ENCODE measurements around the gene PRDM16. TPM values are rescaled to one million over a fixed set of nuclear protein-coding genes. Genes with fewer than 3 reads are reported as not detected.

Gene PRDM16
- total RNA-seq, 1 experiment from 2014 or later: 1.6 TPM

- TF ChIP-seq PREB (CRISPR knock-in tag; IDR thresholded peaks at IDR 0.05; ENCODE audit: borderline replicate concordance) (no peak), ATF2 (CRISPR knock-in tag; IDR thresholded peaks at IDR 0.05; ENCODE audit: borderline replicate concordance, low read depth) (no peak), ZNF263 (CRISPR knock-in tag; IDR thresholded peaks at IDR 0.05; ENCODE audit: low read depth) (no peak), NR2C2 (CRISPR knock-in tag; IDR thresholded peaks at IDR 0.05) (no peak), ZNF317 (CRISPR knock-in tag; IDR thresholded peaks at IDR 0.05; ENCODE audit: borderline replicate concordance, low read depth) (no peak), CREB1 (CRISPR knock-in tag; IDR thresholded peaks at IDR 0.05) (no peak), HMGXB4 (CRISPR knock-in tag; IDR thresholded peaks at IDR 0.05) (no peak), GABPB1 (CRISPR knock-in tag; IDR thresholded peaks at IDR 0.05) (no peak)
Measured at GRCh38 chr1:3115275-3116149, 46.5 kb downstream of the PRDM16 start (continued).

GRCh38 chr1:3116150-3116510, 47.1 kb downstream of the PRDM16 start:
- DNase-seq (ENCODE audit: low spot score) (no peak), ATAC-seq (no peak)
- no peak for TF ChIP-seq ZMAT4 (CRISPR knock-in tag; IDR thresholded peaks at IDR 0.05)
- TF ChIP-seq ATF3 (CRISPR knock-in tag; conservative IDR thresholded peaks at IDR 0.05): no peak
- no peak for TF ChIP-seq ATF1 (CRISPR knock-in tag; IDR thresholded peaks at IDR 0.05)
- TF ChIP-seq FOXP1 (CRISPR knock-in tag; IDR thresholded peaks at IDR 0.05; ENCODE audit: borderline replicate concordance): no peak
- TF ChIP-seq ZNF423 (CRISPR knock-in tag; IDR thresholded peaks at IDR 0.05): no peak
- TF ChIP-seq ZBTB21 (CRISPR knock-in tag; IDR thresholded peaks at IDR 0.05; ENCODE audit: borderline replicate concordance): no peak
- no peak for TF ChIP-seq PREB (CRISPR knock-in tag; IDR thresholded peaks at IDR 0.05; ENCODE audit: borderline replicate concordance)
- no peak for TF ChIP-seq SOX15 (CRISPR knock-in tag; IDR thresholded peaks at IDR 0.05)
- TF ChIP-seq ZNF532 (CRISPR knock-in tag; IDR thresholded peaks at IDR 0.05; ENCODE audit: borderline replicate concordance): no peak
- no peak for TF ChIP-seq ZNF263 (CRISPR knock-in tag; IDR thresholded peaks at IDR 0.05; ENCODE audit: low read depth)
- TF ChIP-seq JAZF1 (CRISPR knock-in tag; IDR thresholded peaks at IDR 0.05): no peak
- TF ChIP-seq ZNF425 (CRISPR knock-in tag; conservative IDR thresholded peaks at IDR 0.05): no peak
- H3K4me3 Mint-ChIP-seq: no peak overlapping the region
- H3K27ac Mint-ChIP-seq: no peak overlapping the region
- ChIA-PET POLR2A (no interaction called here), CTCF (interaction anchor here (0.9 kb wide), 1 partner anchor 15 kb away, joined by 3 read pairs; no protein-coding TSS in a partner anchor)
- H3K27me3 Mint-ChIP-seq (ENCODE audit: low read depth): no peaks in the 10 kb centered on the region
- H3K4me1 Mint-ChIP-seq: no peaks in the 10 kb centered on the region
- no peaks in the 10 kb centered on the region for H3K9me3 Mint-ChIP-seq
- no peaks in the 10 kb centered on the region for H3K36me3 Mint-ChIP-seq
